HG03558 (cell line): ENCODE results near the gene ZNF285.
"Not testable (repeated sequence)": the region's sequence is repeated elsewhere in the genome, so short reads cannot be mapped to it uniquely, and the experiment has no call there.

Experiments
- ATAC-seq: cut with Tn5 transposase; IDR thresholded peaks from one replicate; pipeline ENCODE4 v1.9.1; 2021; ENCODE audit warnings: moderate number of reproducible peaks; ENCODE audit not compliant: unreplicated experiment; ENCODE audit errors: extremely low read depth

ZNF285 gene

GRCh38 chr19:44401139-44402115 is at the start of gene ZNF285:
Gene ZNF285, minus strand, starts transcription at chr19:44401608. Its CDS starts 4,395 bp downstream, at chr19:44397213.
- no peak for ATAC-seq

GRCh38 chr19:44447916-44448674 is 46.7 kb upstream of the ZNF285 start, which contains the start of gene ZNF229:
Gene ZNF229, minus strand, starts transcription at chr19:44448472. Its CDS starts 5,625 bp downstream, at chr19:44442847.
- ATAC-seq, result no peak

- ATAC-seq, result no peak
Measured at GRCh38 chr19:44438441-44438840, 37.0 kb upstream of the ZNF285 start.

- no peak for ATAC-seq
Measured at GRCh38 chr19:44435441-44435840, 34.0 kb upstream of the ZNF285 start.

GRCh38 chr19:44430956-44431355 is 29.5 kb upstream of the ZNF285 start:
- no peak for ATAC-seq

- not testable (repeated sequence) for ATAC-seq
Measured at GRCh38 chr19:44415553-44415952, 14.1 kb upstream of the ZNF285 start.

- not testable (repeated sequence) for ATAC-seq
Measured at GRCh38 chr19:44389268-44389667, 12.1 kb downstream of the ZNF285 start.

- no peak for ATAC-seq
Measured at GRCh38 chr19:44374789-44375188, 26.6 kb downstream of the ZNF285 start.

- no peak for ATAC-seq
Measured at GRCh38 chr19:44371815-44372480, 29.5 kb downstream of the ZNF285 start.

GRCh38 chr19:44367024-44367423 is 34.4 kb downstream of the ZNF285 start:
- ATAC-seq, result no peak

GRCh38 chr19:44356383-44357111 is 44.9 kb downstream of the ZNF285 start, which contains the start of gene ZNF112:
Gene ZNF112, minus strand, starts transcription at chr19:44356680. Its CDS starts 16,141 bp downstream, at chr19:44340539.
- ATAC-seq, result no peak

GRCh38 chr19:44346556-44346955 is 54.9 kb downstream of the ZNF285 start:
- no peak for ATAC-seq

- no peak for ATAC-seq
Measured at GRCh38 chr19:44345959-44346358, 55.4 kb downstream of the ZNF285 start.

- ATAC-seq, result no peak
Measured at GRCh38 chr19:44344255-44344654, 57.2 kb downstream of the ZNF285 start.

- no peak for ATAC-seq
Measured at GRCh38 chr19:44341794-44342193, 59.6 kb downstream of the ZNF285 start.

- ATAC-seq, result not testable (repeated sequence)
Measured at GRCh38 chr19:44334639-44335038, 66.8 kb downstream of the ZNF285 start.
